B cell (primary cell): Measurements from ENCODE around the gene MICA.
"Not testable (repeated sequence)": the region's sequence is repeated elsewhere in the genome, so short reads cannot be mapped to it uniquely, and the experiment has no call there.

ENCODE experiments used
- CTCF ChIP-seq: fragments of 200-600 bp; IDR thresholded peaks from one replicate; pipeline ENCODE4 v1.8.0; 2022; ENCODE audit warnings: antibody characterized with exemption, mild to moderate bottlenecking
- EZH2 ChIP-seq: IDR thresholded peaks from 2 replicates; pipeline ENCODE4 v1.6.1; 2012; ENCODE audit warnings: borderline replicate concordance, low read depth, mild to moderate bottlenecking, moderate library complexity, low read length; ENCODE audit not compliant: insufficient read depth, poor library complexity, severe bottlenecking

GRCh38 chr6:31389802-31390132 lies 13.6 kb upstream of the MICA start:
- TF ChIP-seq CTCF, EZH2: not testable (repeated sequence)
